ENCODE measurements around the gene IL18BP. TPM values are rescaled to one million over a fixed set of nuclear protein-coding genes. Genes with fewer than 3 reads are reported as not detected.

Gene IL18BP
- total RNA-seq, 1 donor from 2014 or later: 17.7 TPM

DNA sequence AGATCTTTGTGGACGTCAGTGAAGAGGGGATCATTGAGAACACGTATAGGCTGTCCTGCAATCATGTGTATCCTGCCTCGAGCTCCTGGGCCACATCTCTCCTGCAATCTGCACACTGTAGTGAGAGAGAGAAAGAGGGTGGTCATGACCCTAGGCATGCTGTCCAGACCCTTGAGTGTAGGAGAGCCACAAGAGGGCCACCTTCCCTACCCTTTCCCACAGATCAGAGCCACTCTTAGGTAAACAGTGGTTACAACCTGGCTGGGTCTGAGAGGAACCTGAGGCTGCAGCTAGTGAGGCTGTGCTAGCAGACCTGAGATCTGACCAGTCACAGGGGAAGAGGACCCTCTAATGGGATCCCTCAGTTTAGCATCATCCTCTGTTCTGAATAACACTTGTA is 3.9 kb upstream of the IL18BP start:
- peak overlapping the region; percentile 2 for H3K27ac Mint-ChIP-seq (ENCODE audit: unreplicated experiment)
- DNase-seq (ENCODE audit: low spot score): no peak
- H3K9me3 Mint-ChIP-seq (ENCODE audit: unreplicated experiment): no peaks in the 10 kb centered on the region
- TF ChIP-seq, protein P1, sequence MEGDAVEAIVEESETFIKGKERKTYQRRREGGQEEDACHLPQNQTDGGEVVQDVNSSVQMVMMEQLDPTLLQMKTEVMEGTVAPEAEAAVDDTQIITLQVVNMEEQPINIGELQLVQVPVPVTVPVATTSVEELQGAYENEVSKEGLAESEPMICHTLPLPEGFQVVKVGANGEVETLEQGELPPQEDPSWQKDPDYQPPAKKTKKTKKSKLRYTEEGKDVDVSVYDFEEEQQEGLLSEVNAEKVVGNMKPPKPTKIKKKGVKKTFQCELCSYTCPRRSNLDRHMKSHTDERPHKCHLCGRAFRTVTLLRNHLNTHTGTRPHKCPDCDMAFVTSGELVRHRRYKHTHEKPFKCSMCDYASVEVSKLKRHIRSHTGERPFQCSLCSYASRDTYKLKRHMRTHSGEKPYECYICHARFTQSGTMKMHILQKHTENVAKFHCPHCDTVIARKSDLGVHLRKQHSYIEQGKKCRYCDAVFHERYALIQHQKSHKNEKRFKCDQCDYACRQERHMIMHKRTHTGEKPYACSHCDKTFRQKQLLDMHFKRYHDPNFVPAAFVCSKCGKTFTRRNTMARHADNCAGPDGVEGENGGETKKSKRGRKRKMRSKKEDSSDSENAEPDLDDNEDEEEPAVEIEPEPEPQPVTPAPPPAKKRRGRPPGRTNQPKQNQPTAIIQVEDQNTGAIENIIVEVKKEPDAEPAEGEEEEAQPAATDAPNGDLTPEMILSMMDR (IDR thresholded peaks at IDR 0.05; ENCODE audit: unreplicated experiment): no peak
- H3K36me3 Mint-ChIP-seq (ENCODE audit: low read depth, unreplicated experiment): peaks cover 16% of the 10 kb centered on the region
- no peak overlapping the region for H3K4me3 Mint-ChIP-seq (ENCODE audit: unreplicated experiment)
- peaks cover 6% of the 10 kb centered on the region for H3K27me3 Mint-ChIP-seq (ENCODE audit: unreplicated experiment)
- H3K4me1 Mint-ChIP-seq (ENCODE audit: unreplicated experiment): peaks cover 25% of the 10 kb centered on the region

DNA sequence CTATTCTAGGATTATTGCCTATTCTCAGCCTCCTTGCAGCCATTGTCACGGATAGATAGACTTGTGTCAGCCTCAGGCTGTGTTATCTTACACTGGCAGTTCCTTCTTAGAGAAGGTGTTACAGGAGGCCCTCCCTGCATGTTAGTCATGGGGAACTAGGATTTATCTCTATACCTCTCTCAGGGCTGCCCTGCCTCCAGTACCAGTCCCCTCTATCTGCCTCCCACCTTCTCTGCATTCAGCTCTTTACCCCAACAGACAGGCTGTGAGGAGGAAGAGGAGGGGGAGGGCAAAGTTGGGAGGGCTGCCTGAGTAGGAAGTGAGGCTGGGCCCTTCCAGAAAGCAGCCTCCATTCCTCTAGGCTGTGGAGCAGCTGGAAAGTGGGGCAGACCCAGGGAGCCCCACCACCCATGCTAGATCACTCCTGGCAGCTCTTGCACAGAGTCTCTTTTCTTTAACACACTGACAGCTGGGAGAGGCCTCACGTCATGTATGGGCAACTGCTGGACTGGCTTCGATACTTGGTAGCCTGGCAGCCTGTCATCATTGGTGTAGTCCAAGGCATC is 2.9 kb upstream of the IL18BP start:
- Mint-ChIP-seq H3K27ac (ENCODE audit: unreplicated experiment) (no peak overlapping the region), H3K9me3 (ENCODE audit: unreplicated experiment) (no peaks in the 10 kb centered on the region), H3K4me1 (ENCODE audit: unreplicated experiment) (peaks cover 26% of the 10 kb centered on the region), H3K27me3 (ENCODE audit: unreplicated experiment) (peaks cover 11% of the 10 kb centered on the region), H3K36me3 (ENCODE audit: low read depth, unreplicated experiment) (peaks cover 16% of the 10 kb centered on the region), H3K4me3 (ENCODE audit: unreplicated experiment) (no peak overlapping the region)
- TF ChIP-seq, protein P1 (IDR thresholded peaks at IDR 0.05; ENCODE audit: unreplicated experiment): no peak
- DNase-seq (ENCODE audit: low spot score): no peak

DNA sequence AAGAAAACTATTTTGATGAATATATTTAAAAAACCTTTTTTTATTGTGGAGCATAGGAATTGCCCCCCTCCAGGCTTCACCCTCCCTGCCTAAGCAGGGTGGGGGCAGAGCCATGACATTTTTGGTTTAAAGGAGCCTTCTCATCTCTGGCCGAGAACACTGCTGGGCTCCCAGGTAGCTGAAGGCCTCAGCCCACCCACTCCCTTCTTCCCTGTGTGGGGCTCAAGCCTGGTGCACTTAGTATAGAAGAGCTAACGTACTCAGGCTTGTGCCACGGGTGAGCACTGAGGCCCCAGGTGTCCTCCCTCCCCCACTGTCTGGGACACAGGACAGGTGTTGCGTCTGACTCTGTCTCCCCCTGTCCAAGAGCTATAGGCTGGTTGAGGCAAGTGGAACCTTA is 2.2 kb upstream of the IL18BP start:
- TF ChIP-seq, protein P1 (IDR thresholded peaks at IDR 0.05; ENCODE audit: unreplicated experiment): no peak
- DNase-seq (ENCODE audit: low spot score): no peak
- H3K36me3 Mint-ChIP-seq (ENCODE audit: low read depth, unreplicated experiment): peaks cover 16% of the 10 kb centered on the region
- H3K4me1 Mint-ChIP-seq (ENCODE audit: unreplicated experiment): peaks cover 26% of the 10 kb centered on the region
- peaks cover 14% of the 10 kb centered on the region for H3K27me3 Mint-ChIP-seq (ENCODE audit: unreplicated experiment)
- H3K9me3 Mint-ChIP-seq (ENCODE audit: unreplicated experiment): no peaks in the 10 kb centered on the region
- H3K27ac Mint-ChIP-seq (ENCODE audit: unreplicated experiment): no peak overlapping the region
- no peak overlapping the region for H3K4me3 Mint-ChIP-seq (ENCODE audit: unreplicated experiment)

DNA sequence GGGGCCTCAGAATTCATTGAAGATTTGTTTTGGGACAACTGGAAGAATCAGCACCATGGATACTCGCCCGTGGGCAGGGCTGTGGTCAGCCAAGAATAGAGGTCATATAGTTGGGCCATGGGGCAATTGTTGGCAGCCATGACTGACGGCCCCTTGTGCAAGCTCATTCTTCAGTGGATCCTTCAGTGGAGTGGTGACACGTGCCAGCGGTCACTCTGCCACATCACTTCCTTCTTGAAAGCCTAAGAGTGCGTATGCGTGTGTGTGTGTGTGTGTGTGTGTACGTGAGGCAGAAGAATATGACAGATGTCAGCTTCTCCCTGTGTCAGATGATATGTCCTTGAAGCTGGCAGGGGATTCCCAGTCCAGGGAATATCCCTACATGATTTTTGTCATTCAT is 1.8 kb upstream of the IL18BP start:
- H3K27ac Mint-ChIP-seq (ENCODE audit: unreplicated experiment): no peak overlapping the region
- no peak overlapping the region for H3K4me3 Mint-ChIP-seq (ENCODE audit: unreplicated experiment)

DNA sequence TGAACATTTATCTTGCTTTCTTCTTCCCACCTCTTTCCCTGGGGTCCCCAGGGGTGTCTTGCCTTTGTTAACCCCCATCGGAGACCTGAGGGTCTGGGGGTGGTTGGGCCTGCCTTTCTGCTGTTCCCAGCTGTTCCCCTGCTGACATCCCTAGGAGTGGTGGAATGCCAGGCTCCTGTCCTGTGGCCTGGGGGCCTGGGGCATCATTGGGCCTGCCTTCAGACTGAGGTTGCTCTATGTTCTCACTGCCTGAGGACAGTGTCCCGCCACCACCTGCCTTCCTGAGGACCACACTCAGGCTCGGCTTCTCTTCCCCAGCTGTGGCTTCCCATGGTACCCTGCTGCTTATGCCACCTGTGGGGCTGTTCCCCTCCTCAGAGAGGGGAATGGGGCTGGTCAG is 1.1 kb upstream of the IL18BP start:
- Mint-ChIP-seq H3K27me3 (ENCODE audit: unreplicated experiment) (peaks cover 20% of the 10 kb centered on the region), H3K9me3 (ENCODE audit: unreplicated experiment) (no peaks in the 10 kb centered on the region), H3K4me3 (ENCODE audit: unreplicated experiment) (no peak overlapping the region), H3K36me3 (ENCODE audit: low read depth, unreplicated experiment) (peaks cover 24% of the 10 kb centered on the region), H3K27ac (ENCODE audit: unreplicated experiment) (no peak overlapping the region), H3K4me1 (ENCODE audit: unreplicated experiment) (peaks cover 31% of the 10 kb centered on the region)
- TF ChIP-seq, protein P1 (IDR thresholded peaks at IDR 0.05; ENCODE audit: unreplicated experiment): no peak
- DNase-seq (ENCODE audit: low spot score): no peak

More for the DNA sequence above, 1.8 kb upstream of the IL18BP start:
- DNase-seq (ENCODE audit: low spot score): no peak
- TF ChIP-seq, protein P1 (IDR thresholded peaks at IDR 0.05; ENCODE audit: unreplicated experiment): no peak
- peaks cover 27% of the 10 kb centered on the region for H3K4me1 Mint-ChIP-seq (ENCODE audit: unreplicated experiment)
- H3K36me3 Mint-ChIP-seq (ENCODE audit: low read depth, unreplicated experiment): peaks cover 18% of the 10 kb centered on the region
- peaks cover 18% of the 10 kb centered on the region for H3K27me3 Mint-ChIP-seq (ENCODE audit: unreplicated experiment)
- no peaks in the 10 kb centered on the region for H3K9me3 Mint-ChIP-seq (ENCODE audit: unreplicated experiment)

All from endothelial cell (in vitro differentiated cells).